GM19099 (cell line): ENCODE data around the gene MBD5.
A peak's percentile ranks its signal among the peaks of the same experiment; 100 is the strongest.

Source experiments
- POLR2A ChIP-seq: IDR thresholded peaks from 3 replicates; pipeline ENCODE4 v1.6.1; 2011; ENCODE audit warnings: low read depth; ENCODE audit not compliant: insufficient read length; ENCODE audit errors: extremely low read depth

MBD5 gene

DNA sequence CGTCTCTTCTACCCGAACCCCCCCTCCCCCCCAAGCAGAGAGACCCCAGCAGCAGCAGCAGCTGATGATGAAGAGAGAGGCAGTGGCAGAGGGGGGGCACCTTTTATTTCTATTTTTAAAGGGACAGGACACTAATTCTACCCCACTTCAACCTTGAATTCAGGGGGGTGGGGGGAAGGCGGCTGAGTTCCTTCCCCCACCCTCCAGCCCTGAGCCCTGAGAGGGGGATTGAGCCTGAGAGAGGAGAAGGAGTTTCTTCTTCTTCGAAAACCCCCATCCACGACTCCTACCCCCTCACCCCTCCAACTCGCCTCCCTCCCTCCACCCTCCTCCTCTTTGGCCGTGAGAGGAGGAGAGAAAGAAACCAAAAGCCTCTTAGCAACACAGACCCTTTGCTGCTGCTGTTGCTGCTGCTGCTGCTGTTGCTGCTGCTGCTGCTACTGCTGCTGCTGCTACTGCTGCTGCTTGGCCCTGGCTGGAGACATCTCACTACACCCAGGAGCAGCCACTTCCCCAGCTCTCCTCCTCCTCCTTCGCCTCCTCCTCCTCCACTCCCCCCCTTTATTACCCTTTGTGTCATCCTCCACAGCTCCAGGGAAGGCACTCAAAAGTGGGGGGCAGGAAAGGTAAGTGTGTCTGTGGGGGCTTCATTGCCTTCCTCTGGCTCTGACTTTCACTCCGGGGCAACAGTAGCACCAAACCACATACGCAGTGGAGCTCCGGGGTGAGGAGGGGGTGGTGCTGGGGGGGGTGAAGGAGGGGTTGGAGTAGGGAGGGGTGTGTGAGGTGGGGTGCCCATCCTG lies at the start of gene MBD5:
TSS of gene MBD5 (plus strand) at position 33 of the 803 bp plus-strand sequence.
- TF ChIP-seq POLR2A, result peak; percentile 64

DNA sequence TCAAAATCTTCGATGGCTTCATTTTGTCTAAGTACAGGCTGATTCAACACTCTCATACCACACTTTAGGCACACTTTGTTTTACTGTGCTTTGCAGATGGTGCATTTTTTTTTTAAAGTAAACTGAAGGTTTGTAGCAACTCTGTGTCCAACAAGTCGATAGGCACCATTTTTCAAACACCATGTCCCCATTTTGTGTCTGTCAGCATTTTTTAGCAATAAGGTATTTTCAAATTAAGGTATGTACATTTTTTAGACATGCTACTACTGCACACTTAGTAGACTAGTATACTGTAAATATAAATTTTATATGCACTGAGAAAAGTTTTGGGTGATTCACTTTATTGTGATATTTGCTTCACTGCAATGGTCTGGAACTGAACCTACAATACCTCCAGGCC lies 44.8 kb upstream of the MBD5 start:
- TF ChIP-seq POLR2A, result no peak

DNA sequence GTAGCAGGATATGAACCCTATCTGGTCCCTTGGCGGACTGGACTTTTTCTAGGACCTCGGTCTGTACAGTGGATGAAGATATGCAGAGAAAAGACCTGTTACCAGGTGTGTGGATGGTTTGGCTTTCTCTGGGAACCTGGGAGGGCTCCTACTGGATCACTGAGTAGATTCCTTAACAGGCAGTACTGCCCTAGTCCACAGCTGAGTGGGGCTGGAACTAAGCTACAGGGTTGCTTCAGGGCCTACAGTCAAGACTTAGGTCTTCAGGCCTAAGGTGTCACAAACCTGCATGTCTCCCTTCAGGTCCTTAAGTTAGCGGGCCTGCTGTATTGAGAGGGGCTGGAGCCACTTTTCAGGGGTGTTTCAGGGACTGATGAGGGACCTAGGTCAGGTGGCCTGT lies 43.2 kb upstream of the MBD5 start:
- TF ChIP-seq POLR2A, result no peak

DNA sequence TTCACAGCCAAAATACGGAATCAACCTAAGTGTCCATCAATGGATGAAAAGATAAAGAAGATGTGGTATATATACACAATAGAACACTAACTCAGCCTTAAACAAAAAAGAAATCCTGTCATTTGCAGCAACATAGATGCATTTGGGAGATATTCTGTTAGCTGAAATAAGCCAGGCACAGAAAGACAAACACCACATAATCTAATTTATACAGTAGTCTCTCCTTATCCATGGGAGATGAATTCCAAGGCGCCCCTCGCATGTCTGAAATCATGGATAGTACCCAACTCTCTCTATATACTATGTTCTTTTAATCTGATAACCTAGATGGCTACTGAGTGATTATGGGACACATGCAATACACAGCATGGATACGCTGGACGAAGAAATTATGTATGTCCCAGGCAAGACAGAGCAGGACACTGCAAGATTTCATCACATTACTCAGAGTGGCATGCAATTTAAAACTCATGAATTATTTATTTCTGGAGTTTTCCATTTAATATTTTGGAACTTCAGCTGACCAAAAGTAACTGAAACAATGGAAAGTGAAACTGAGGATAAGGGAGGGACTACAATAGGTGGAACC lies 39.9 kb upstream of the MBD5 start:
- TF ChIP-seq POLR2A, result no peak

DNA sequence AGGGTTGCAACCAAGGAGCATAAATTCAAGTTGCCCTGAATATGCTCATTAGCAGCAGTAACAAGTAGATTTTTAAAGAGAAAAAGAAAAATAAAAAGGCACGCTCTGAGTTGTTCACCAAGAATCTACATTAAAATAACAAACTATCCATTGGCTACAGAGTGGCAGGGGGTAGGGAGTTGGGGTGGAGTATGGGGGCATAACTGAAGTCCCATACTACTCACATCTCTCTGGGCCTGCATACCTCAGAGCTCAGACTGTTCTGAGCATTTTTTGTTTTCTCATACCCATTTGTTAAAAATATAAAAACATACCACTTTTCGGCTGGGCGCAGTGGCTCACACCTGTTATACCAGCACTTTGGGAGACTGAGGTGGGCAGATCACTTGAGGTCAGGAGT lies 31.8 kb upstream of the MBD5 start:
- no peak for TF ChIP-seq POLR2A

DNA sequence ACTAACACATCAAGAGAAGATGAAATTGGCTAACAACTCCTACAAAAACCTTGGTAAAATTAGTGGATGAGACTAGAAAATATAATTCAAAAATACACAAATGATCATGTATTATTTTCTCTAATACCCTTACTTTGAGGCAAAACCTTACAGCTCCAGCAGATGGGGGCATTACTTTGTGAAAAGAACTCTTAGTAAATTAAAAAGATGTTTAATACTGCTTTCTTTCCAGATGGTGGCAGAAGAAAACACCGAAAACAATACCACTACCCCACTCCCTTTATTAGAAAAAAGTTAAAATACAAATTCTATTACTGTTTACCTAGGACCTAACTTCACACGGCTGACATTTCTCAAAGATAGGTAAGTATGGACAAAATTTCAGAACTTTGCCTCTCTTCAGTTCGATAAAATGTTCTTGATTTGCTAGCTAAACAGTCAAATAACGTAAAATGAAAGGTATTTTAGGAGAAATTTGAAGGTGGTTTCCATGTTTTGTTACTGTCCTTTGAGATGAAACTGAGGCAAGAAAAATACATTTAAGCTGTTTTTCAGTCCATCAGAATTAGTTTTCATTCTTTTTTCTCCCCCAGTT lies 31.0 kb upstream of the MBD5 start:
- no peak for TF ChIP-seq POLR2A

DNA sequence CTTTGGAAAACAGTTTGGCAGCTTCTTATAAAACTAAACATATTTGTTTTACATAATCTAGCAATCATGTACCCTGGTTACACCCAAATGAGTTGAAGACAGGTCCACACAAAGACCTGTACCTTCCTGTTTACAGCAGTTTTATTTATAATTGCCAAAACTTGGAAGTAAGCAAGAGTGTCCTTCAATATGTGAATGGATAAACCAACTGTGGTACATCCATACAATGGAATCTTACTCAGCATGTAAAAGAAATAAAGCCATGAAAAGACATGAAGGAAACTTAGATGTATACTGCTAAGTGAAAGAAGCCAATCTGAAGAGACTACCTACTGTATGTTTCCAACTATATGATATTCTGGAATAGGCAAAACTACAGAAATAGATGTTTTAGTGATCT lies 24.1 kb upstream of the MBD5 start:
- no peak for TF ChIP-seq POLR2A

DNA sequence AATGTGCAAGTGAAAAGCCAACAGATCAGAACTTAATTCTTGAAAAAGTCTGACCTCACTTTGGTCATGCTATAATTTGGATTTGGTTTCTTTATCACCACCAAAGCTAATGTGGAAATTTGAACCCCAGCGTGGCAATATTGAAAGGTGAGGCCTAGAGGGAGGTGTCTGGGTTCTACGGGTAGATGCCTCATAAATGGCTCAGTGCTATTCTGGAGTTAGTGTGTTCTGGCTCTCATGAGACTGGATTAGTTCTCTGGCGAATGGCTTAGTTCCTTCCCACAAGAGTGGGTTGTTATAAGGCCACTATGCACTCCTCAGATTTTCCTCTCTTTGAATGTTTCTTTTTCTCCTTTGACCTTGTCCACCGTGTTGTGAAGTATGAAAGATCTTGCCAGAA lies 22.7 kb upstream of the MBD5 start:
- TF ChIP-seq POLR2A, result no peak

DNA sequence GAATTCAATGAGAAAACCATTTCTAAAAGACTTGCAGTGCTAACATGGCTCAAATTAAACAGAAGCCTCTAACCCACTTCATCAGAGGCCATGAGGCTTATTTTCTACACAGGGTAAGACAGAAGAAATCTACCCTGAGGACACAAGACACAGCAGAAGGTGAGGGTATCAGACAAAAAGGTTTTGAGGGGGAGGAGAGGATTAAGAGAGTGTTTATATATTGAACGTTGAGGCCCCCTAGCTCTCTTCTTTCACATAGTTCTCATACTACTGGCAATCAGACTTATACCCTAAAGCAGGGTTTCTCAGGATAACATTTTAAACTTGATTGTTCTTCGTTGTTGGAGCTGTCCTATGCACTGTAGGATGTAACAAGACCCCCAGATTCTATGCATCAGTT lies 21.8 kb upstream of the MBD5 start:
- no peak for TF ChIP-seq POLR2A

DNA sequence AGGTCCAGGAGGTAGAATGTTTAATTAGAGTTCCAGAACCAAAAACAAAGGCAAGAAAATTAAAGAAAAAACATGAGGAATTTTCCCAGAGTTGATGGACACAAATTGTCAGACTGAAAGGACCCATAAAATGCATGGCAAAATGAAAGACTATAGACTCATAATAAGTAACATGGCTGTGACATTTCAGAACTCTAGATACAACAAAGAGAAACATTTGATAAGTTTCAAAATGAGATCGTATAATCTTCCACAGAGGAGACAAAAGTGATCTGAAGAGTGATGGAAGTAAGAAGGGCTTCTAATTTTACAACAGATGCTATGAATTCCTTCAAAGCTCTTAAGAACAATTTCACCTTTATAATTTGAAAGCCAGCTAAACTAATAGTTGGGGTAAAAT lies 20.8 kb upstream of the MBD5 start:
- no peak for TF ChIP-seq POLR2A

DNA sequence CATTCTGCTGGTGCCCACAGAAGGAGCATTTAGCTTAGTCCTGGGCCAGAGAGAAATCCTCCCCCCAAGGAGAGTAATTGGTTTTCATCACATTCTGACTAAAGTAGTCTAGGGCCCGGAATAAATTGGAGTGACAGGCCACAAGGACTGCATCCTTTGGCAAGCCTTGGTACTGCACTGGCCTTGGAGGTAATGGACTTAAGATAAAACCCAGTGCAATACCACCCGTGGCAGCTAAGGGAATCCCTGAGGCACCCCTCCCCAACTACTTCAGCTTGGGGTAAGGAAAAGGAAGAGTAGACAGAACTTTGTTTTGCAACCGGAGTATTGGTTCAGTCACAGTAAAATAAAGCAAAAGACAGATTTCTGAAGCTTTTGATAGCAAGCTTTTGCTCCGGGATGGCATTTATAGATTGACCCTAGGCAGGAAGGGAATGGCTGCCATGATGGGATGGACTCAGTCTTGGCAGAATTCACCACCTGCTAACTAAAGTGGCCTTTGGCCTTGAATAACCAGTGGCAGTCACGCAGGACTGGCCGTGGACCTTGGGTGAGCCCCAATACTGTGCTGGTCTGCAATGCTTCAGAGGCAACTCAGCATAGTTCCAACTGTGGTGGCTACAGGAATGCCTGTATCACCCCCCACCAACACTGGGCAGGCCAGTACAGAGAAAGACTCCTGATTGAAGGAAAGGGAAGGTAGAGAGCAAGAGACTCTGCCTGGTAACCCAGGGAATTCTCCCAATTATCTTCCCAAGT lies 14.5 kb upstream of the MBD5 start:
- no peak for TF ChIP-seq POLR2A

DNA sequence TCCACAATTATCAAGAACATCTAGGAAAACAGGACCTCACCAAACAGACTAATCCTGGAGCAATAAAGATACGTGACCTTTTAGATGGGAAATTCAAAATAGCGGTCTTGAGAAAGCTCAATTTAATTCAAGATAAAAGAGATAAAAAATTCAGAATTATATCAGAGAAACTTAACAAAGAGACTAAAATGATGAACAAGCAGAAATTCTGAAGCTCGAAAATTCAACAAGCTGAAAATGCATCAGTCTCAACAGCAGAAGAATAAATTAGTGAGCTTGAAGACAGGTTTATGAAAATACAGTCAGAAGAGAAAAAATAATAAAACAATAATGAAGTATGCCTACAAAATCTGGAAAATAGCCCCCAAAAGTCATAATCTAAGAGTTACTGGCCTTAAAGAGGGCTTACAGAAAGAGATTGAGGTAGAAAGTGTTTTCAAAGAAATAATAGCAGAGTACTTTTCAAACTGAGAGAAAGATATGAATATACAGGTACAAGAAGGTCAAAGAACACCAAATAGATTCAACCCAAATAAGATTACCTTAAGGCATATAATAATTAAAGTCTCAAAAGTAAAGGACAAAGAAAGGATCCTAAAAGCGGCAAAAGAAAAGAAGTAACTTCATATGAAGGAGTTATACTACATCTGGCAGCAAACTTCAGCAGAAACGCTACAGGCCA lies 13.5 kb upstream of the MBD5 start:
- no peak for TF ChIP-seq POLR2A

DNA sequence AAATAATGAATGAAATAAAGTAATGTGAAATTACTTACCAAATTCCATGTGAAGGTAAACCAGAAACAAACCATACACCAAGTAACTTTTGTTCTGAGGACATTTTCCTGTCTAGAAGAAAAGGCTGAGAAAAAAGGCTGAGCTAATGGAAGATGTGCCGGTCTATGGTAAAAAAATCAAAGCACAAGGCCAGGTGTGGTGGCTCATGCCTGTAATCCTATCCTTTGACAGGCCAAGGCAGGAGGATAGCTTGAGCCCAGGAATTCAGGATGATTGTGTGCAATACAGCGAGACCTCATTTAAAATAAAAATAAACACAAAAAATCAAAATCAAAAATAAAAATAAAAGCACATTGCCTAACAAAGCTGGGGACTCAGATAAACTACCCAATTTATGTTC lies 7.0 kb upstream of the MBD5 start:
- TF ChIP-seq POLR2A, result no peak

DNA sequence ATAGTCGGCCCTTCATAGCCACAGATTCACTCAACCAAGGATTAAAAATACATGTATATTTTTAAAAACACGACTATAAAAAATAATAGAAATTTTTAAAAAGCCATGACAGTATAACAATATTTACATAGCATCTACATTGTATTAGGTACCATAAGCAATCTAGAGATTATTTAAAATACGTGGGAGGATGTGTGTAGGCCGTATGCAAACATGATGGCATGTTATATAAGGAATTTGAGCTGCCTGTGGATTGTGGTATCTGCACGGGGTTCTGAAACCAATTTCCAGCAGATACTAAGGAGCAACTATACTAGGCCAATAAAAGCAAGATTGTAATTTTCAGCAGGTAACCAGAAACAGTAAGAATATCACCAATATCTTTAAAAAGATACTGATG lies 6.3 kb upstream of the MBD5 start:
- TF ChIP-seq POLR2A, result no peak
